Measurements from ENCODE around the gene CFAP73. TPM values are rescaled to one million over a fixed set of nuclear protein-coding genes. Genes with fewer than 3 reads are reported as not detected.
A peak's percentile ranks its signal among the peaks of the same experiment; 100 is the strongest.

CFAP73 gene
- polyA plus RNA-seq, 1 donor from 2014 or later, result not detected

DNA sequence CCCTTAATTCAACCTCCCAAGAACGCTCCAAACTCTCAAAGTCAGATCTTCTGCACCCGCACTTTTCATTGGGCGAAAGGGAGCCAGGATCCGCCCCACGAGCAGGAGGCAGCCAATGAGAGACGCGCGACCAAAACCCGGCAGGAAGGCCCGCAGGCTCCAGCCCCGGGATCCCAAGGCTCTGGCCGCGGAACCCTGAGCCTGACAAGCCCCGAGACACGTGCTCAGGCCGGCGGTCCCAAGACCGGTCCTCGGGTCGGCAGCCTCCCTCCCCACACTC, 35.3 kb downstream of the CFAP73 start:
- TF ChIP-seq POLR2AphosphoS5 (IDR thresholded peaks at IDR 0.05) (no peak), EZH2 (IDR thresholded peaks at IDR 0.05; ENCODE audit: borderline replicate concordance, insufficient read depth, low read length, poor library complexity, severe bottlenecking) (no peak), SMC3 (conservative IDR thresholded peaks at IDR 0.05; ENCODE audit: poor library complexity) (no peak)
- TF ChIP-seq, protein P1, sequence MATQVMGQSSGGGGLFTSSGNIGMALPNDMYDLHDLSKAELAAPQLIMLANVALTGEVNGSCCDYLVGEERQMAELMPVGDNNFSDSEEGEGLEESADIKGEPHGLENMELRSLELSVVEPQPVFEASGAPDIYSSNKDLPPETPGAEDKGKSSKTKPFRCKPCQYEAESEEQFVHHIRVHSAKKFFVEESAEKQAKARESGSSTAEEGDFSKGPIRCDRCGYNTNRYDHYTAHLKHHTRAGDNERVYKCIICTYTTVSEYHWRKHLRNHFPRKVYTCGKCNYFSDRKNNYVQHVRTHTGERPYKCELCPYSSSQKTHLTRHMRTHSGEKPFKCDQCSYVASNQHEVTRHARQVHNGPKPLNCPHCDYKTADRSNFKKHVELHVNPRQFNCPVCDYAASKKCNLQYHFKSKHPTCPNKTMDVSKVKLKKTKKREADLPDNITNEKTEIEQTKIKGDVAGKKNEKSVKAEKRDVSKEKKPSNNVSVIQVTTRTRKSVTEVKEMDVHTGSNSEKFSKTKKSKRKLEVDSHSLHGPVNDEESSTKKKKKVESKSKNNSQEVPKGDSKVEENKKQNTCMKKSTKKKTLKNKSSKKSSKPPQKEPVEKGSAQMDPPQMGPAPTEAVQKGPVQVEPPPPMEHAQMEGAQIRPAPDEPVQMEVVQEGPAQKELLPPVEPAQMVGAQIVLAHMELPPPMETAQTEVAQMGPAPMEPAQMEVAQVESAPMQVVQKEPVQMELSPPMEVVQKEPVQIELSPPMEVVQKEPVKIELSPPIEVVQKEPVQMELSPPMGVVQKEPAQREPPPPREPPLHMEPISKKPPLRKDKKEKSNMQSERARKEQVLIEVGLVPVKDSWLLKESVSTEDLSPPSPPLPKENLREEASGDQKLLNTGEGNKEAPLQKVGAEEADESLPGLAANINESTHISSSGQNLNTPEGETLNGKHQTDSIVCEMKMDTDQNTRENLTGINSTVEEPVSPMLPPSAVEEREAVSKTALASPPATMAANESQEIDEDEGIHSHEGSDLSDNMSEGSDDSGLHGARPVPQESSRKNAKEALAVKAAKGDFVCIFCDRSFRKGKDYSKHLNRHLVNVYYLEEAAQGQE (IDR thresholded peaks at IDR 0.05; ENCODE audit: borderline replicate concordance), result no peak
- peaks cover 13% of the 10 kb centered on the region for H3K79me2 ChIP-seq (replicated peaks; ENCODE audit: insufficient read depth, low read length)
- H3K9me2 ChIP-seq (ENCODE audit: insufficient read depth, low read length), result no peaks in the 10 kb centered on the region

GRCh38 chr12:113185180-113186032, 35.9 kb downstream of the CFAP73 start, which contains the start of the genes DDX54 and RITA1:
DDX54 (minus strand) TSS chr12:113185478; CDS start chr12:113185451, 27 bp downstream.
RITA1 (plus strand) TSS chr12:113185721; CDS start chr12:113186747, 1,026 bp downstream.
- H3K27me3 ChIP-seq (ENCODE audit: insufficient read depth, low read depth, low read length), result no peaks in the 10 kb centered on the region
- H3K9me2 ChIP-seq (ENCODE audit: insufficient read depth, low read length), result no peaks in the 10 kb centered on the region
- H3K4me3 ChIP-seq (ENCODE audit: low read length), result peak within 1 kb of the TSS; percentile 90
- H3K9ac ChIP-seq (ENCODE audit: low read length), result peak within 1 kb of the TSS; percentile 83
- H4K20me1 ChIP-seq (ENCODE audit: insufficient read depth), result no peaks in the 10 kb centered on the region
- H3K4me2 ChIP-seq (ENCODE audit: low read length), result peak within 1 kb of the TSS; percentile 91
- peak within 1 kb of the TSS; percentile 80 for H2AFZ ChIP-seq (ENCODE audit: low read depth, low read length)
- H3K27ac ChIP-seq (ENCODE audit: low read length), result peak within 1 kb of the TSS; percentile 77
- H3K36me3 ChIP-seq (ENCODE audit: insufficient read depth, low read length), result no peaks in the 10 kb centered on the region
- no peaks in the 10 kb centered on the region for H3K9me3 ChIP-seq (ENCODE audit: low read length)
- H3K79me2 ChIP-seq (replicated peaks; ENCODE audit: insufficient read depth, low read length), result peaks cover 13% of the 10 kb centered on the region
- H3F3A ChIP-seq (ENCODE audit: insufficient read depth, low read length, poor library complexity, severe bottlenecking), result no peaks in the 10 kb centered on the region
- TF ChIP-seq EP300 (conservative IDR thresholded peaks at IDR 0.05; ENCODE audit: poor library complexity, severe bottlenecking) (peak; percentile 37), TAF1 (IDR thresholded peaks at IDR 0.05; ENCODE audit: low read depth) (peak; percentile 88), MXI1 (conservative IDR thresholded peaks at IDR 0.05; ENCODE audit: poor library complexity, severe bottlenecking) (peak; percentile 97), SMC3 (conservative IDR thresholded peaks at IDR 0.05; ENCODE audit: poor library complexity) (peak; percentile 42), RAD21 (conservative IDR thresholded peaks at IDR 0.05) (peak; percentile 22), EZH2 (IDR thresholded peaks at IDR 0.05; ENCODE audit: borderline replicate concordance, insufficient read depth, low read length, poor library complexity, severe bottlenecking) (no peak), CTCF (IDR thresholded peaks at IDR 0.05; ENCODE audit: poor library complexity, severe bottlenecking) (no peak), POLR2AphosphoS5 (IDR thresholded peaks at IDR 0.05) (peak; percentile 35)
- TF ChIP-seq, protein P1 (IDR thresholded peaks at IDR 0.05; ENCODE audit: borderline replicate concordance), result peak; percentile 72

More for the DNA sequence above, 35.3 kb downstream of the CFAP73 start:
- Histone ChIP-seq H3K27me3 (ENCODE audit: insufficient read depth, low read depth, low read length) (no peaks in the 10 kb centered on the region), H3K9ac (ENCODE audit: low read length) (peak overlapping the region; percentile 83), H3K27ac (ENCODE audit: low read length) (peak overlapping the region; percentile 77), H3F3A (ENCODE audit: insufficient read depth, low read length, poor library complexity, severe bottlenecking) (no peaks in the 10 kb centered on the region), H3K9me3 (ENCODE audit: low read length) (no peaks in the 10 kb centered on the region), H3K4me3 (ENCODE audit: low read length) (peak overlapping the region; percentile 90), H3K4me2 (ENCODE audit: low read length) (no peak overlapping the region), H2AFZ (ENCODE audit: low read depth, low read length) (peak overlapping the region; percentile 80), H4K20me1 (ENCODE audit: insufficient read depth) (no peaks in the 10 kb centered on the region), H3K36me3 (ENCODE audit: insufficient read depth, low read length) (no peaks in the 10 kb centered on the region)

All from neural cell (in vitro differentiated cells).